Neural progenitor cell (in vitro differentiated cells): ENCODE results near the gene TAF4. TPM values are rescaled to one million over a fixed set of nuclear protein-coding genes. Genes with fewer than 3 reads are reported as not detected.
A peak's percentile ranks its signal among the peaks of the same experiment; 100 is the strongest.

ENCODE experiments used
- DNase-seq: peaks from one replicate; pipeline ENCODE4 v3.0.0-alpha.2; 2016; ENCODE audit warnings: low spot score
- H2AFZ ChIP-seq: fragments of 200-600 bp; sonication (generic); replicated peaks from 2 replicates; pipeline ENCODE4 v1.6.1; 2016; ENCODE audit warnings: antibody characterized with exemption
- H3F3A ChIP-seq: fragments of 200-600 bp; sonication (generic); 2 replicates; pipeline ENCODE4 v1.6.1; 2016; ENCODE audit warnings: antibody characterized with exemption, low read depth
- H3K27ac ChIP-seq: fragments of 200-600 bp; sonication (generic); 2 replicates; pipeline ENCODE4 v1.5.1; 2016; ENCODE audit warnings: mild to moderate bottlenecking
- H3K27me3 ChIP-seq: fragments of 200-600 bp; sonication (generic); 2 replicates; pipeline ENCODE4 v1.6.1; 2016; ENCODE audit warnings: mild to moderate bottlenecking, moderate library complexity
- H3K36me3 ChIP-seq: fragments of 200-600 bp; sonication (generic); 2 replicates; pipeline ENCODE4 v1.5.1; 2016
- H3K4me1 ChIP-seq: fragments of 200-600 bp; sonication (generic); 2 replicates; pipeline ENCODE4 v1.6.1; 2016; ENCODE audit warnings: mixed run types
- H3K4me2 ChIP-seq: fragments of 200-600 bp; sonication (generic); 2 replicates; pipeline ENCODE4 v1.6.1; 2016
- H3K4me3 ChIP-seq: fragments of 200-600 bp; sonication (generic); 2 replicates; pipeline ENCODE4 v1.5.1; 2016
- H3K79me2 ChIP-seq: fragments of 200-600 bp; sonication (generic); 2 replicates; pipeline ENCODE4 v1.6.1; 2016; ENCODE audit warnings: low read depth
- H3K9ac ChIP-seq: fragments of 200-600 bp; sonication (generic); 2 replicates; pipeline ENCODE4 v1.6.1; 2016
- H3K9me3 ChIP-seq: fragments of 200-600 bp; sonication (generic); 2 replicates; pipeline ENCODE4 v1.5.1; 2016; ENCODE audit warnings: low read depth
- H4K20me1 ChIP-seq: fragments of 200-600 bp; sonication (generic); 2 replicates; pipeline ENCODE4 v1.6.1; 2016; ENCODE audit warnings: low read depth
- H3K27ac Mint-ChIP-seq: 3 replicates; pipeline ENCODE4 v1.8.0; 2021; ENCODE audit warnings: mixed read lengths
- H3K27me3 Mint-ChIP-seq: 2 replicates; pipeline ENCODE4 v1.8.0; 2022; ENCODE audit warnings: low read depth, mild to moderate bottlenecking, inconsistent platforms, moderate library complexity, mixed read lengths; ENCODE audit not compliant: insufficient read depth
- H3K36me3 Mint-ChIP-seq: 3 replicates; pipeline ENCODE4 v1.8.0; 2021; ENCODE audit warnings: mixed read lengths
- H3K4me1 Mint-ChIP-seq: 3 replicates; pipeline ENCODE4 v1.8.0; 2021; ENCODE audit warnings: mixed read lengths
- H3K4me3 Mint-ChIP-seq: 3 replicates; pipeline ENCODE4 v1.8.0; 2021; ENCODE audit warnings: mild to moderate bottlenecking, moderate library complexity, mixed read lengths
- H3K9me3 Mint-ChIP-seq: 3 replicates; pipeline ENCODE4 v1.8.0; 2020; ENCODE audit warnings: mixed read lengths
- EZH2 ChIP-seq: fragments of 200-600 bp; sonication (generic); IDR thresholded peaks from 2 replicates; pipeline ENCODE4 v1.6.1; 2017; ENCODE audit warnings: antibody characterized with exemption, mild to moderate bottlenecking, moderate library complexity
- EZH2phosphoT487 ChIP-seq: fragments of 200-600 bp; sonication (generic); IDR thresholded peaks from 2 replicates; pipeline ENCODE4 v1.6.1; 2017; ENCODE audit warnings: antibody characterized with exemption
- total RNA-seq: library from RNA; depleted of rRNA; stranded (reverse); fragments of >200 nt; gene quantifications from 2 replicates; pipeline ENCODE4 v1.2.3, GENCODE V29; 2015; ENCODE audit warnings: low replicate concordance
- TF ChIP-seq, protein P1 (sequence below): fragments of 200-600 bp; sonication (generic); IDR thresholded peaks from 2 replicates; pipeline ENCODE4 v1.5.1; 2017; ENCODE audit warnings: antibody characterized with exemption, mild to moderate bottlenecking

The TAF4 gene
- total RNA-seq, 1 donor from 2014 or later: 9.9 TPM

DNA sequence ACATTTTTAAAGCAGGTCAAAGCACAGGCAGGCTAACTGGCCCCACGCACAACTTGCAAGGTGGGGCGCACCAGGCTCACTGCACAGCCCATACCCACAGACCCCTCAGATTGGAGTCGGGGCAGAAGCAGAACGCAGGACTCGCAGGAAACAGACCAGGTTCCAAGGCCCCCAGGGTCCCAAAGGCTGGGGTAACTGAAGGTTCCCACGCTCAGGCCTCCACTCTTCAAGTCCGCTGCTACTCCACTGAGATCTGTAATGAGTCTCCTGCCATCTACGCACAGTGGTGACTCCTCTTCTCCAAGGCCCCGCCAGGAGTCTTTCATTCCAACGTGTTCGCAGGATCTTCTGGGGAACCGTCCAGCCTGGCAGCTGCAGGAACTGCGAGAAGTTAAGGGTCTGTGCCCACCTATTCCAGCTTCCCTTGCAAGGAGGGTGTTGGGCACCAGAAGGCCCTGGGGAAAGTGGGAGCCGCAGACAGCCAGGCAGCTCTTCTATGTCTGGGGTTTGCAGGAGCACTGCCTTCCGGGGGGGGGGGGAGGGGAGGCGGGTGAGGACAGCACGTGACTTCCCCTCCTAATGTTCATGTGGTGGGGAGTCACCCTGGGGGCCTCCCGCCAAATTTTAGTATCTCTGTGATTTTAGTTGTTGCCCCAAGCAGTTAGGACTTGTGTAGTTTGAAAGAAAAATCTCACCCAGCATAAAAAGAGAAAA is 2.0 kb upstream of the TAF4 start:
- H3K9me3 ChIP-seq: no peaks in the 10 kb centered on the region
- Mint-ChIP-seq H3K4me3 (peak overlapping the region; percentile 90), H3K36me3 (peaks cover 4% of the 10 kb centered on the region), H3K27ac (peak overlapping the region; percentile 97), H3K27me3 (peaks cover 22% of the 10 kb centered on the region), H3K4me1 (peaks cover 23% of the 10 kb centered on the region), H3K9me3 (peaks cover 8% of the 10 kb centered on the region)
- TF ChIP-seq EZH2phosphoT487: no peak
- TF ChIP-seq EZH2: no peak
- TF ChIP-seq, protein P1, sequence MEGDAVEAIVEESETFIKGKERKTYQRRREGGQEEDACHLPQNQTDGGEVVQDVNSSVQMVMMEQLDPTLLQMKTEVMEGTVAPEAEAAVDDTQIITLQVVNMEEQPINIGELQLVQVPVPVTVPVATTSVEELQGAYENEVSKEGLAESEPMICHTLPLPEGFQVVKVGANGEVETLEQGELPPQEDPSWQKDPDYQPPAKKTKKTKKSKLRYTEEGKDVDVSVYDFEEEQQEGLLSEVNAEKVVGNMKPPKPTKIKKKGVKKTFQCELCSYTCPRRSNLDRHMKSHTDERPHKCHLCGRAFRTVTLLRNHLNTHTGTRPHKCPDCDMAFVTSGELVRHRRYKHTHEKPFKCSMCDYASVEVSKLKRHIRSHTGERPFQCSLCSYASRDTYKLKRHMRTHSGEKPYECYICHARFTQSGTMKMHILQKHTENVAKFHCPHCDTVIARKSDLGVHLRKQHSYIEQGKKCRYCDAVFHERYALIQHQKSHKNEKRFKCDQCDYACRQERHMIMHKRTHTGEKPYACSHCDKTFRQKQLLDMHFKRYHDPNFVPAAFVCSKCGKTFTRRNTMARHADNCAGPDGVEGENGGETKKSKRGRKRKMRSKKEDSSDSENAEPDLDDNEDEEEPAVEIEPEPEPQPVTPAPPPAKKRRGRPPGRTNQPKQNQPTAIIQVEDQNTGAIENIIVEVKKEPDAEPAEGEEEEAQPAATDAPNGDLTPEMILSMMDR: no peak
- H3K79me2 ChIP-seq: peaks cover 18% of the 10 kb centered on the region
- H3K4me3 ChIP-seq: peak overlapping the region; percentile 63
- no peak overlapping the region for H3K9ac ChIP-seq
- H4K20me1 ChIP-seq: peaks cover 18% of the 10 kb centered on the region
- no peak overlapping the region for H2AFZ ChIP-seq
- H3K36me3 ChIP-seq: no peaks in the 10 kb centered on the region
- H3K27me3 ChIP-seq: no peaks in the 10 kb centered on the region
- H3K4me2 ChIP-seq: peak overlapping the region; percentile 87
- H3K27ac ChIP-seq: no peak overlapping the region
- H3F3A ChIP-seq: peaks cover 9% of the 10 kb centered on the region
- no peak for DNase-seq
- peaks cover 16% of the 10 kb centered on the region for H3K4me1 ChIP-seq

DNA sequence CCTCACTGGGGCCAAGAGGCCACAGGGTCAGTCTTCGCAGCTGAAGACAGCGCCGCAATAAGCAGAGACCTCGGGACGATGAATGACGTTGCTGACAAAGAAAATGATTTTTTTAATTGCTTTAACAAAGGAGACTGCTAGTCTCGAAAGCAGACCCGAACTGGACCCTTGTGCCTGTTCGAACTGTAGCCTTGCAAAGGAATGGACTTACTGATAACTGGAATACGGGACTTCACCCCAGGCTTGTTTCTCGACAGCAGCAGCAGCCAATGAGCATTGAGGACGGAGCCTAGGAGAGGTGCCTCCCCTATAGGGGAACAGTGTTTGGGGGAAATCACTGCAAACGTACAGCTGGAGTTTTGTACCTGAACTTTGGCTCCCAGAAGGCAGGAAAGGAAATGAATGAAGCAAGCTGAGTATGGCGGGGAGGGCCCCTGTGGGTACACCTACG is 1.3 kb upstream of the TAF4 start:
- H3K27ac ChIP-seq: no peak overlapping the region
- peak overlapping the region; percentile 56 for H3K9ac ChIP-seq
- peak overlapping the region; percentile 4 for H2AFZ ChIP-seq
- Mint-ChIP-seq H3K27ac (peak overlapping the region; percentile 97), H3K4me3 (peak overlapping the region; percentile 90), H3K9me3 (peaks cover 5% of the 10 kb centered on the region), H3K36me3 (peaks cover 4% of the 10 kb centered on the region), H3K4me1 (peaks cover 26% of the 10 kb centered on the region), H3K27me3 (peaks cover 19% of the 10 kb centered on the region)
- peaks cover 25% of the 10 kb centered on the region for H3K79me2 ChIP-seq
- no peaks in the 10 kb centered on the region for H3K36me3 ChIP-seq
- peaks cover 25% of the 10 kb centered on the region for H4K20me1 ChIP-seq
- H3K4me2 ChIP-seq: peak overlapping the region; percentile 87
- peaks cover 19% of the 10 kb centered on the region for H3K4me1 ChIP-seq
- peak; percentile 57 for DNase-seq
- no peaks in the 10 kb centered on the region for H3K27me3 ChIP-seq
- no peak for TF ChIP-seq EZH2phosphoT487
- TF ChIP-seq EZH2: no peak
- TF ChIP-seq, protein P1: no peak
- no peaks in the 10 kb centered on the region for H3K9me3 ChIP-seq
- H3F3A ChIP-seq: peaks cover 9% of the 10 kb centered on the region
- H3K4me3 ChIP-seq: peak overlapping the region; percentile 63

DNA sequence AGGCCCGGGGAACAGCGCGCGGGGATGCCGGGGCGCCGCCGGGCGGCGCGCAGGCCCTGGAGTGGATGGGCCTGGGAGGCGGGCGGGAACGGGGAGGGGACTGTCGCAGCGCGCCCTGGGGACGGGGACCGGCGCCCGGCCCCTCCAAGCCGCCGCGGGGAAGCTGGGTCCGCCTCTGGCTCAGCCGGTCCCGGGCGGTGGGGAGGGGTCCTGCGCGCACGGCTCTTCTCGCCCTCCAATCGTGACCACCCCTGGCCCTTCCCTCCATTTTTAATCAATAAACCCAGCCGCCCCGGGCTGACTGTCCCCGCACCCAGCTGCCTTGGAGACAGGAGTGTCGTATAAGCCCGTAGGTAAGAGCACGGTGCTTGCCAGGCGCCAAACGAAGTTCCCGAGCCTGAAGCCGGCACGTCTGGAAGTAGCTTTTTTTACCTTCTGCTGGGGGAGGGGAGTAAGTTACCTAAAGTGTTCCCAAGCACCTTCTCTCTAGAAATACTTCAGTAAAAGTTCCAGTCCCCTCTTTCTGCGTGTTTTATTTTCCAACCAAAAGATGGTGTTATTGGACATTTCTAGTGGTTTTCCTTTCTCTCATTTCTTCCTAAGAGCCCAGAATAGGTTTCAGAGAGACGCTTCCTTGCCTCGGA is 780 bp upstream of the TAF4 start:
- H3K4me3 ChIP-seq: peak overlapping the region; percentile 63
- Mint-ChIP-seq H3K27ac (peak overlapping the region; percentile 97), H3K4me1 (peaks cover 26% of the 10 kb centered on the region), H3K27me3 (peaks cover 21% of the 10 kb centered on the region), H3K36me3 (peaks cover 4% of the 10 kb centered on the region), H3K9me3 (peaks cover 5% of the 10 kb centered on the region), H3K4me3 (peak overlapping the region; percentile 90)
- TF ChIP-seq, protein P1: no peak
- TF ChIP-seq EZH2 (no peak), EZH2phosphoT487 (no peak)
- peak overlapping the region; percentile 87 for H3K4me2 ChIP-seq
- H3K27me3 ChIP-seq: no peaks in the 10 kb centered on the region
- peak overlapping the region; percentile 4 for H2AFZ ChIP-seq
- H3K9ac ChIP-seq: peak overlapping the region; percentile 56
- H3K27ac ChIP-seq: peak overlapping the region; percentile 83
- H3F3A ChIP-seq: peaks cover 9% of the 10 kb centered on the region
- H4K20me1 ChIP-seq: peaks cover 30% of the 10 kb centered on the region
- H3K36me3 ChIP-seq: no peaks in the 10 kb centered on the region
- peak; percentile 88 for DNase-seq
- H3K9me3 ChIP-seq: no peaks in the 10 kb centered on the region
- H3K4me1 ChIP-seq: peaks cover 22% of the 10 kb centered on the region
- peaks cover 31% of the 10 kb centered on the region for H3K79me2 ChIP-seq
